Measurements from ENCODE around the gene EEIG1. TPM values are rescaled to one million over a fixed set of nuclear protein-coding genes. Genes with fewer than 3 reads are reported as not detected.
"Not testable (repeated sequence)": the region's sequence is repeated elsewhere in the genome, so short reads cannot be mapped to it uniquely, and the experiment has no call there.

EEIG1 gene
- total RNA-seq, 1 donor from 2014 or later: 44.7 TPM

- peaks cover 11% of the 10 kb centered on the region for H3K4me1 ChIP-seq
- ATAC-seq (no peak), DNase-seq (no peak)
- intact Hi-C loops (cut with DNase I): no loop called here
- no peak overlapping the region for H3K4me3 ChIP-seq
- H3K27me3 ChIP-seq: no peaks in the 10 kb centered on the region
- H3K36me3 ChIP-seq: no peaks in the 10 kb centered on the region
- TF ChIP-seq CTCF (IDR thresholded peaks at IDR 0.05): no peak
- H3K9me3 ChIP-seq: no peaks in the 10 kb centered on the region
- no peak overlapping the region for H3K27ac ChIP-seq
Observed at GRCh38 chr9:128024761-128025308, 44.0 kb upstream of the EEIG1 start.

- DNase-seq; H3K9me3 ChIP-seq; H3K36me3 ChIP-seq; intact Hi-C loops (cut with DNase I); H3K4me3 ChIP-seq; H3K27ac ChIP-seq; ATAC-seq; H3K27me3 ChIP-seq: not testable (repeated sequence)
- peaks cover 11% of the 10 kb centered on the region for H3K4me1 ChIP-seq
Observed at GRCh38 chr9:128023671-128024070, 42.9 kb upstream of the EEIG1 start.

- TF ChIP-seq CTCF (IDR thresholded peaks at IDR 0.05): no peak
- DNase-seq: no peak
- intact Hi-C loops (cut with DNase I): no loop called here
Observed at GRCh38 chr9:128022886-128023285, 42.1 kb upstream of the EEIG1 start.

GRCh38 chr9:128021098-128021497, 40.3 kb upstream of the EEIG1 start:
- no peak for ATAC-seq
- no peak for TF ChIP-seq CTCF (IDR thresholded peaks at IDR 0.05)
- DNase-seq: no peak
- Histone ChIP-seq H3K36me3 (no peaks in the 10 kb centered on the region), H3K4me1 (no peaks in the 10 kb centered on the region), H3K27me3 (no peaks in the 10 kb centered on the region), H3K27ac (no peak overlapping the region), H3K4me3 (no peak overlapping the region), H3K9me3 (no peaks in the 10 kb centered on the region)
- intact Hi-C loops (cut with DNase I): no loop called here

More at GRCh38 chr9:128022886-128023285, 42.1 kb upstream of the EEIG1 start:
- no peak for ATAC-seq
- Histone ChIP-seq H3K9me3 (no peaks in the 10 kb centered on the region), H3K27me3 (no peaks in the 10 kb centered on the region), H3K27ac (no peak overlapping the region), H3K4me1 (peaks cover 11% of the 10 kb centered on the region), H3K36me3 (no peaks in the 10 kb centered on the region), H3K4me3 (no peak overlapping the region)

- H3K4me1 ChIP-seq: no peaks in the 10 kb centered on the region
- intact Hi-C loops (cut with DNase I): no loop called here
- no peak overlapping the region for H3K27ac ChIP-seq
- no peaks in the 10 kb centered on the region for H3K36me3 ChIP-seq
- no peaks in the 10 kb centered on the region for H3K27me3 ChIP-seq
- ATAC-seq: peak; percentile 21
- no peaks in the 10 kb centered on the region for H3K9me3 ChIP-seq
- no peak for DNase-seq
- H3K4me3 ChIP-seq: no peak overlapping the region
- peak; percentile 18 for TF ChIP-seq CTCF (IDR thresholded peaks at IDR 0.05)
Observed at GRCh38 chr9:128020692-128021091, 39.9 kb upstream of the EEIG1 start.

GRCh38 chr9:128015696-128016095, 34.9 kb upstream of the EEIG1 start:
- Histone ChIP-seq H3K4me3 (no peak overlapping the region), H3K27me3 (no peaks in the 10 kb centered on the region), H3K9me3 (no peaks in the 10 kb centered on the region), H3K27ac (no peak overlapping the region), H3K4me1 (peaks cover 5% of the 10 kb centered on the region), H3K36me3 (no peaks in the 10 kb centered on the region)
- TF ChIP-seq CTCF (IDR thresholded peaks at IDR 0.05): no peak
- intact Hi-C loops (cut with DNase I): no loop called here
- DNase-seq (no peak), ATAC-seq (no peak)
